ENCODE results near the gene NUP85.

Gene NUP85

GRCh38 chr17:75240394-75241142 is 35.1 kb downstream of the NUP85 start:
- no peaks in the 10 kb centered on the region for H3K79me1 ChIP-seq (ENCODE audit: low read length)
- H3K4ac ChIP-seq (ENCODE audit: low read depth, low read length) = no peak overlapping the region
- no peaks in the 10 kb centered on the region for H3K27me3 ChIP-seq (ENCODE audit: insufficient read depth, low read length, poor library complexity)
- no CpG with 5 or more reads among the region's 23 CpGs for WGBS (ENCODE audit: extremely low coverage, insufficient coverage, low lambda C conversion rate)
- H2BK120ac ChIP-seq (ENCODE audit: low read depth, low read length) = no peak overlapping the region
- no peaks in the 10 kb centered on the region for H3K4me1 ChIP-seq (ENCODE audit: control insufficient read depth, low read depth, low read length)
- H2AK5ac ChIP-seq (ENCODE audit: low read length) = no peak overlapping the region
- no peak overlapping the region for H4K5ac ChIP-seq (ENCODE audit: low read length)
- H4K8ac ChIP-seq (ENCODE audit: low read depth, low read length) = no peak overlapping the region
- H3K27ac ChIP-seq (ENCODE audit: low read depth, low read length) = no peak overlapping the region
- H3K79me2 ChIP-seq (ENCODE audit: control insufficient read depth, insufficient read depth, low read length) = no peaks in the 10 kb centered on the region
- H3K36me3 ChIP-seq (ENCODE audit: control insufficient read depth, insufficient read depth, low read length) = peaks cover 12% of the 10 kb centered on the region
- no peak overlapping the region for H3K4me3 ChIP-seq (ENCODE audit: low read length)
- no peak overlapping the region for H3K9ac ChIP-seq (ENCODE audit: low read length)
- no peak overlapping the region for H3K23ac ChIP-seq (ENCODE audit: low read length)
- no peak overlapping the region for H2BK15ac ChIP-seq (replicated peaks; ENCODE audit: low read depth)
- H2BK5ac ChIP-seq (ENCODE audit: low read length) = no peak overlapping the region
- H3K18ac ChIP-seq (ENCODE audit: low read length) = no peak overlapping the region
- peak; percentile 93 for DNase-seq
- H3K4me2 ChIP-seq (ENCODE audit: low read length) = no peak overlapping the region
- H3K56ac ChIP-seq (ENCODE audit: low read length) = peak overlapping the region; percentile 63

GRCh38 chr17:75241143-75241430 is 35.6 kb downstream of the NUP85 start:
- no peak for DNase-seq
- Histone ChIP-seq H3K56ac (ENCODE audit: low read length) (peak overlapping the region; percentile 63), H2AK5ac (ENCODE audit: low read length) (no peak overlapping the region), H4K8ac (ENCODE audit: low read depth, low read length) (no peak overlapping the region), H4K5ac (ENCODE audit: low read length) (no peak overlapping the region), H3K79me1 (ENCODE audit: low read length) (no peaks in the 10 kb centered on the region), H2BK120ac (ENCODE audit: low read depth, low read length) (no peak overlapping the region), H2BK5ac (ENCODE audit: low read length) (no peak overlapping the region), H3K36me3 (ENCODE audit: control insufficient read depth, insufficient read depth, low read length) (peaks cover 12% of the 10 kb centered on the region), H3K4ac (ENCODE audit: low read depth, low read length) (no peak overlapping the region), H3K4me3 (ENCODE audit: low read length) (no peak overlapping the region), H3K79me2 (ENCODE audit: control insufficient read depth, insufficient read depth, low read length) (no peaks in the 10 kb centered on the region), H3K4me1 (ENCODE audit: control insufficient read depth, low read depth, low read length) (no peaks in the 10 kb centered on the region), H2BK15ac (replicated peaks; ENCODE audit: low read depth) (no peak overlapping the region), H3K27ac (ENCODE audit: low read depth, low read length) (no peak overlapping the region), H3K4me2 (ENCODE audit: low read length) (no peak overlapping the region), H3K18ac (ENCODE audit: low read length) (no peak overlapping the region), H3K27me3 (ENCODE audit: insufficient read depth, low read length, poor library complexity) (no peaks in the 10 kb centered on the region), H3K23ac (ENCODE audit: low read length) (no peak overlapping the region), H3K9ac (ENCODE audit: low read length) (no peak overlapping the region)
- WGBS (ENCODE audit: extremely low coverage, insufficient coverage, low lambda C conversion rate) = no CpG with 5 or more reads among the region's 7 CpGs

GRCh38 chr17:75241502-75241901 is 36.0 kb downstream of the NUP85 start:
- Histone ChIP-seq H3K79me2 (ENCODE audit: control insufficient read depth, insufficient read depth, low read length) (no peaks in the 10 kb centered on the region), H3K4ac (ENCODE audit: low read depth, low read length) (no peak overlapping the region), H3K79me1 (ENCODE audit: low read length) (no peaks in the 10 kb centered on the region), H3K56ac (ENCODE audit: low read length) (no peak overlapping the region), H2BK120ac (ENCODE audit: low read depth, low read length) (no peak overlapping the region), H3K4me3 (ENCODE audit: low read length) (no peak overlapping the region), H3K4me1 (ENCODE audit: control insufficient read depth, low read depth, low read length) (no peaks in the 10 kb centered on the region), H2AK5ac (ENCODE audit: low read length) (no peak overlapping the region), H2BK5ac (ENCODE audit: low read length) (no peak overlapping the region), H3K23ac (ENCODE audit: low read length) (no peak overlapping the region), H3K4me2 (ENCODE audit: low read length) (no peak overlapping the region), H3K18ac (ENCODE audit: low read length) (no peak overlapping the region), H3K9ac (ENCODE audit: low read length) (no peak overlapping the region), H4K8ac (ENCODE audit: low read depth, low read length) (no peak overlapping the region), H3K36me3 (ENCODE audit: control insufficient read depth, insufficient read depth, low read length) (peaks cover 12% of the 10 kb centered on the region), H3K27me3 (ENCODE audit: insufficient read depth, low read length, poor library complexity) (no peaks in the 10 kb centered on the region), H4K5ac (ENCODE audit: low read length) (no peak overlapping the region), H3K27ac (ENCODE audit: low read depth, low read length) (no peak overlapping the region), H2BK15ac (replicated peaks; ENCODE audit: low read depth) (no peak overlapping the region)
- DNase-seq = no peak
- no CpG with 5 or more reads among the region's 9 CpGs for WGBS (ENCODE audit: extremely low coverage, insufficient coverage, low lambda C conversion rate)

GRCh38 chr17:75241996-75242460 is 36.5 kb downstream of the NUP85 start:
- Histone ChIP-seq H3K4me1 (ENCODE audit: control insufficient read depth, low read depth, low read length) (no peaks in the 10 kb centered on the region), H3K79me1 (ENCODE audit: low read length) (no peaks in the 10 kb centered on the region), H3K79me2 (ENCODE audit: control insufficient read depth, insufficient read depth, low read length) (no peaks in the 10 kb centered on the region), H2BK15ac (replicated peaks; ENCODE audit: low read depth) (no peak overlapping the region), H3K36me3 (ENCODE audit: control insufficient read depth, insufficient read depth, low read length) (peaks cover 12% of the 10 kb centered on the region), H2AK5ac (ENCODE audit: low read length) (no peak overlapping the region), H3K27ac (ENCODE audit: low read depth, low read length) (no peak overlapping the region), H3K4me3 (ENCODE audit: low read length) (no peak overlapping the region), H2BK5ac (ENCODE audit: low read length) (no peak overlapping the region), H2BK120ac (ENCODE audit: low read depth, low read length) (no peak overlapping the region), H3K4me2 (ENCODE audit: low read length) (no peak overlapping the region), H3K9ac (ENCODE audit: low read length) (no peak overlapping the region), H3K56ac (ENCODE audit: low read length) (no peak overlapping the region), H4K8ac (ENCODE audit: low read depth, low read length) (no peak overlapping the region), H3K23ac (ENCODE audit: low read length) (no peak overlapping the region), H3K27me3 (ENCODE audit: insufficient read depth, low read length, poor library complexity) (no peaks in the 10 kb centered on the region), H3K18ac (ENCODE audit: low read length) (no peak overlapping the region), H4K5ac (ENCODE audit: low read length) (no peak overlapping the region), H3K4ac (ENCODE audit: low read depth, low read length) (no peak overlapping the region)
- DNase-seq = no peak
- WGBS (ENCODE audit: extremely low coverage, insufficient coverage, low lambda C conversion rate) = no CpG with 5 or more reads among the region's 15 CpGs

- Histone ChIP-seq H3K4me1 (ENCODE audit: control insufficient read depth, low read depth, low read length) (no peaks in the 10 kb centered on the region), H3K27ac (ENCODE audit: low read depth, low read length) (no peak overlapping the region), H3K79me2 (ENCODE audit: control insufficient read depth, insufficient read depth, low read length) (no peaks in the 10 kb centered on the region), H3K4ac (ENCODE audit: low read depth, low read length) (no peak overlapping the region), H3K18ac (ENCODE audit: low read length) (no peak overlapping the region), H3K56ac (ENCODE audit: low read length) (no peak overlapping the region), H2BK120ac (ENCODE audit: low read depth, low read length) (no peak overlapping the region), H3K4me2 (ENCODE audit: low read length) (no peak overlapping the region), H3K9ac (ENCODE audit: low read length) (no peak overlapping the region), H3K27me3 (ENCODE audit: insufficient read depth, low read length, poor library complexity) (no peaks in the 10 kb centered on the region), H3K79me1 (ENCODE audit: low read length) (no peaks in the 10 kb centered on the region), H2BK5ac (ENCODE audit: low read length) (no peak overlapping the region), H3K36me3 (ENCODE audit: control insufficient read depth, insufficient read depth, low read length) (peaks cover 10% of the 10 kb centered on the region), H3K23ac (ENCODE audit: low read length) (no peak overlapping the region), H4K8ac (ENCODE audit: low read depth, low read length) (no peak overlapping the region), H2AK5ac (ENCODE audit: low read length) (no peak overlapping the region), H4K5ac (ENCODE audit: low read length) (no peak overlapping the region), H3K4me3 (ENCODE audit: low read length) (no peak overlapping the region), H2BK15ac (replicated peaks; ENCODE audit: low read depth) (no peak overlapping the region)
- DNase-seq = no peak
- WGBS (ENCODE audit: extremely low coverage, insufficient coverage, low lambda C conversion rate) = no CpG with 5 or more reads among the region's 17 CpGs
Measured at GRCh38 chr17:75242461-75243042, 37.1 kb downstream of the NUP85 start.
